GM23338 (cell line): Measurements from ENCODE around the gene LRFN3. TPM values are rescaled to one million over a fixed set of nuclear protein-coding genes. Genes with fewer than 3 reads are reported as not detected.

ENCODE experiments used
- ATAC-seq: fragments of 200-7000 bp; cut with Tn5 transposase; 3 replicates; pipeline ENCODE4 v1.9.1; 2020
- DNase-seq: peaks from one replicate; pipeline ENCODE4 v3.0.0-alpha.2; 2015; ENCODE audit warnings: low spot score
- H2AFZ ChIP-seq: fragments of 200-600 bp; sonication (generic); 2 replicates; pipeline ENCODE4 v1.8.0; 2016; ENCODE audit warnings: antibody characterized with exemption, mild to moderate bottlenecking, moderate library complexity
- H3F3A ChIP-seq: fragments of 200-600 bp; sonication (generic); replicated peaks from 2 replicates; pipeline ENCODE4 v1.8.0; 2017; ENCODE audit warnings: antibody characterized with exemption, mixed run types, low read depth
- H3K27ac ChIP-seq: fragments of 200-600 bp; sonication (generic); 2 replicates; pipeline ENCODE4 v1.6.1; 2016; ENCODE audit warnings: low read depth
- H3K27me3 ChIP-seq: fragments of 200-600 bp; sonication (generic); 2 replicates; pipeline ENCODE4 v1.8.0; 2016; ENCODE audit warnings: mild to moderate bottlenecking, mixed run types, moderate library complexity; ENCODE audit not compliant: insufficient read depth
- H3K36me3 ChIP-seq: fragments of 200-600 bp; sonication (generic); 2 replicates; pipeline ENCODE4 v1.8.0; 2016; ENCODE audit warnings: mild to moderate bottlenecking; ENCODE audit not compliant: insufficient read depth
- H3K4me1 ChIP-seq: fragments of 200-600 bp; sonication (generic); 2 replicates; pipeline ENCODE4 v1.8.0; 2016; ENCODE audit warnings: mild to moderate bottlenecking, moderate library complexity; ENCODE audit not compliant: insufficient read depth
- H3K4me2 ChIP-seq: fragments of 200-600 bp; sonication (generic); 2 replicates; pipeline ENCODE4 v1.7.1; 2017; ENCODE audit warnings: mixed run types
- H3K4me3 ChIP-seq: fragments of 200-600 bp; sonication (generic); 2 replicates; pipeline ENCODE4 v1.6.1; 2016; ENCODE audit warnings: mixed run types
- H3K79me2 ChIP-seq: fragments of 200-600 bp; sonication (generic); replicated peaks from 2 replicates; pipeline ENCODE4 v1.8.0; 2017; ENCODE audit warnings: mild to moderate bottlenecking; ENCODE audit not compliant: insufficient read depth
- H3K9me2 ChIP-seq: fragments of 200-600 bp; sonication (generic); 2 replicates; pipeline ENCODE4 v1.8.0; 2017; ENCODE audit not compliant: insufficient read depth
- H4K20me1 ChIP-seq: fragments of 200-600 bp; sonication (generic); replicated peaks from 2 replicates; pipeline ENCODE4 v1.8.0; 2017; ENCODE audit warnings: mild to moderate bottlenecking; ENCODE audit not compliant: insufficient read depth
- H3K27ac Mint-ChIP-seq: 2 replicates; pipeline ENCODE4 v1.8.0; 2020; ENCODE audit warnings: inconsistent platforms, mild to moderate bottlenecking, moderate library complexity, mixed read lengths
- H3K27me3 Mint-ChIP-seq: 3 replicates; pipeline ENCODE4 v1.8.0; 2022; ENCODE audit warnings: low read depth, mild to moderate bottlenecking, moderate library complexity, mixed read lengths, inconsistent platforms; ENCODE audit not compliant: insufficient read depth, poor library complexity
- H3K36me3 Mint-ChIP-seq: 3 replicates; pipeline ENCODE4 v1.8.0; 2021; ENCODE audit warnings: low read depth, mild to moderate bottlenecking, inconsistent platforms, moderate library complexity, mixed read lengths
- H3K4me1 Mint-ChIP-seq: 3 replicates; pipeline ENCODE4 v1.8.0; 2020; ENCODE audit warnings: mild to moderate bottlenecking, inconsistent platforms, mixed read lengths
- H3K4me3 Mint-ChIP-seq: 3 replicates; pipeline ENCODE4 v1.8.0; 2021; ENCODE audit warnings: moderate library complexity, mild to moderate bottlenecking, inconsistent platforms, mixed read lengths
- H3K9me3 Mint-ChIP-seq: 3 replicates; pipeline ENCODE4 v1.8.0; 2020; ENCODE audit warnings: moderate library complexity, mild to moderate bottlenecking, inconsistent platforms, mixed read lengths
- CREB1 ChIP-seq: fragments of 250-450 bp; sonication (Bioruptor Pico); IDR thresholded peaks from 2 replicates; pipeline ENCODE4 v1.5.0; 2020; ENCODE audit warnings: low read depth, mild to moderate bottlenecking, moderate library complexity
- CTCF ChIP-seq, 2 experiments: fragments of 200-600 bp in 1 of 2; sonication (generic) in 1 of 2; conservative IDR thresholded peaks; 2 replicates each; pipeline versions ENCODE4 v1.5.1 to v1.6.1; 2016 to 2017; ENCODE audit warnings: antibody characterized with exemption in 2 of 2, low read depth in 2 of 2, mild to moderate bottlenecking in 2 of 2, moderate library complexity in 1 of 2
- ETS1 ChIP-seq: IDR thresholded peaks from 2 replicates; pipeline ENCODE4 v1.6.1; 2016; ENCODE audit warnings: antibody characterized with exemption
- EZH2 ChIP-seq: fragments of 200-600 bp; sonication (generic); IDR thresholded peaks from one replicate; pipeline ENCODE4 v1.8.0; 2017; ENCODE audit warnings: antibody characterized with exemption, mild to moderate bottlenecking, low read depth; ENCODE audit not compliant: unreplicated experiment
- EZH2phosphoT487 ChIP-seq: fragments of 200-600 bp; sonication (generic); IDR thresholded peaks from one replicate; pipeline ENCODE4 v1.8.1; 2018; ENCODE audit warnings: antibody characterized with exemption; ENCODE audit not compliant: unreplicated experiment
- JUNB ChIP-seq: IDR thresholded peaks from one replicate; pipeline ENCODE4 v1.6.1; 2016; ENCODE audit warnings: antibody characterized with exemption; ENCODE audit not compliant: unreplicated experiment
- NANOG ChIP-seq: IDR thresholded peaks from 2 replicates; pipeline ENCODE4 v1.6.1; 2016; ENCODE audit warnings: antibody characterized with exemption, borderline replicate concordance
- POLR2AphosphoS5 ChIP-seq: IDR thresholded peaks from 2 replicates; pipeline ENCODE4 v1.6.1; 2016; ENCODE audit warnings: antibody characterized with exemption, low read depth
- REST ChIP-seq: IDR thresholded peaks from one replicate; pipeline ENCODE4 v1.6.1; 2018; ENCODE audit warnings: antibody characterized with exemption; ENCODE audit not compliant: unreplicated experiment
- STAT1 ChIP-seq: IDR thresholded peaks from one replicate; pipeline ENCODE4 v1.6.1; 2016; ENCODE audit warnings: antibody characterized with exemption; ENCODE audit not compliant: unreplicated experiment
- ZNF114 ChIP-seq: fragments of 250-450 bp; sonication (Bioruptor Pico); IDR thresholded peaks from 2 replicates; pipeline ENCODE4 v1.5.0; 2020; ENCODE audit warnings: mild to moderate bottlenecking, moderate library complexity
- ZNF462 ChIP-seq: fragments of 250-450 bp; sonication (Bioruptor Pico); IDR thresholded peaks from 2 replicates; pipeline ENCODE4 v1.5.0; 2020; ENCODE audit warnings: mild to moderate bottlenecking, moderate library complexity
- polyA plus RNA-seq: library from polyadenylated mRNA; unstranded; fragments of >200 nt; fragmentation: Nextera tagmentation; extraction: Ambion mirVana; gene quantifications from 2 replicates; pipeline ENCODE4 v1.2.1, GENCODE V29; 2016
- total RNA-seq: library from RNA; depleted of rRNA; stranded (reverse); fragments of >200 nt; shearing (Covaris generic); gene quantifications from 2 replicates; pipeline ENCODE4 v1.2.3, GENCODE V29; 2014

Gene LRFN3
- total and polyA plus RNA-seq, 2 experiments from 2014 or later, result 5.8 to 15.1 TPM

GRCh38 chr19:35911790-35912189, 24.4 kb upstream of the LRFN3 start (continued):
- TF ChIP-seq ZNF462 (no peak), POLR2AphosphoS5 (no peak), ETS1 (no peak), STAT1 (no peak), EZH2phosphoT487 (no peak)

- Mint-ChIP-seq H3K9me3 (no peaks in the 10 kb centered on the region; the same call in 2 of the 3 replicates), H3K4me3 (no peak overlapping the region), H3K27me3 (peaks cover 10% of the 10 kb centered on the region), H3K27ac (no peak overlapping the region), H3K36me3 (no peaks in the 10 kb centered on the region), H3K4me1 (peaks cover 9% of the 10 kb centered on the region)
- no peaks in the 10 kb centered on the region for H3K9me2 ChIP-seq
- no peak overlapping the region for H3K4me2 ChIP-seq
- ATAC-seq (no peak), DNase-seq (no peak)
- H3K4me1 ChIP-seq, result 0 out of 2 replicates have a peak, but pooled peaks cover 11% of the 10 kb centered on the region
- H3K27me3 ChIP-seq, result no peaks in the 10 kb centered on the region
- H3K27ac ChIP-seq, result no peak overlapping the region
- H3K79me2 ChIP-seq, result no peaks in the 10 kb centered on the region
- H3K36me3 ChIP-seq, result no peaks in the 10 kb centered on the region
- H3K4me3 ChIP-seq, result no peak overlapping the region
- no peaks in the 10 kb centered on the region for H3F3A ChIP-seq
- no peaks in the 10 kb centered on the region for H4K20me1 ChIP-seq
- H2AFZ ChIP-seq, result no peak overlapping the region
- TF ChIP-seq NANOG (no peak), REST (no peak), STAT1 (no peak), CREB1 (CRISPR knock-in tag) (no peak), POLR2AphosphoS5 (no peak), ZNF114 (CRISPR knock-in tag) (no peak), JUNB (no peak), ETS1 (no peak), CTCF (conservative IDR thresholded peaks at IDR 0.05; ENCODE audit: low read depth in 2 of 2) (no peak), EZH2 (no peak), EZH2phosphoT487 (no peak)
Measured at GRCh38 chr19:35913589-35913988, 22.6 kb upstream of the LRFN3 start.
